ENCODE results near the gene NRP2.

The NRP2 gene

DNA sequence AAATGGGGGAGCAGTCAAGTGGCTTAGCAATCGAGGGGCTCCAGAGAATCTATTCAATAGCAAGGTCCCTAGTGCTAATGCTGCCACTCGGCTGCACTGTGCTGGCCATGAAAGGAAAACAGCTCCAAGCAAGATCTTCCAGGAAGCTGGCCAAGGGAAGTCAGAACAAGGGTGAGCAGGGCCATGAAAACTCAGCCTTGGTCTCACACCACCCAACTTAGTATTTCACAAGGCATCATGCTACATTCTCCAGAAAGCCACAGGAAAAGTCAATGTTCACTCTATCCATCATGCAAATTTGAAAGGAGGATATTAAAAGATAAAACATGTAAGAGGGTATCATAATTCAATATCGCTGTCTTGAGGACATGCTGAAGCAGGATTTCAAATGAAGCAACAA is 35.7 kb downstream of the NRP2 start:
- H3K4me3 ChIP-seq (ENCODE audit: low read length) = no peak overlapping the region
- TF ChIP-seq, protein P1, sequence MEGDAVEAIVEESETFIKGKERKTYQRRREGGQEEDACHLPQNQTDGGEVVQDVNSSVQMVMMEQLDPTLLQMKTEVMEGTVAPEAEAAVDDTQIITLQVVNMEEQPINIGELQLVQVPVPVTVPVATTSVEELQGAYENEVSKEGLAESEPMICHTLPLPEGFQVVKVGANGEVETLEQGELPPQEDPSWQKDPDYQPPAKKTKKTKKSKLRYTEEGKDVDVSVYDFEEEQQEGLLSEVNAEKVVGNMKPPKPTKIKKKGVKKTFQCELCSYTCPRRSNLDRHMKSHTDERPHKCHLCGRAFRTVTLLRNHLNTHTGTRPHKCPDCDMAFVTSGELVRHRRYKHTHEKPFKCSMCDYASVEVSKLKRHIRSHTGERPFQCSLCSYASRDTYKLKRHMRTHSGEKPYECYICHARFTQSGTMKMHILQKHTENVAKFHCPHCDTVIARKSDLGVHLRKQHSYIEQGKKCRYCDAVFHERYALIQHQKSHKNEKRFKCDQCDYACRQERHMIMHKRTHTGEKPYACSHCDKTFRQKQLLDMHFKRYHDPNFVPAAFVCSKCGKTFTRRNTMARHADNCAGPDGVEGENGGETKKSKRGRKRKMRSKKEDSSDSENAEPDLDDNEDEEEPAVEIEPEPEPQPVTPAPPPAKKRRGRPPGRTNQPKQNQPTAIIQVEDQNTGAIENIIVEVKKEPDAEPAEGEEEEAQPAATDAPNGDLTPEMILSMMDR (conservative IDR thresholded peaks at IDR 0.05; ENCODE audit: low read length) = no peak
- no peak for DNase-seq (ENCODE audit: low read depth)

DNA sequence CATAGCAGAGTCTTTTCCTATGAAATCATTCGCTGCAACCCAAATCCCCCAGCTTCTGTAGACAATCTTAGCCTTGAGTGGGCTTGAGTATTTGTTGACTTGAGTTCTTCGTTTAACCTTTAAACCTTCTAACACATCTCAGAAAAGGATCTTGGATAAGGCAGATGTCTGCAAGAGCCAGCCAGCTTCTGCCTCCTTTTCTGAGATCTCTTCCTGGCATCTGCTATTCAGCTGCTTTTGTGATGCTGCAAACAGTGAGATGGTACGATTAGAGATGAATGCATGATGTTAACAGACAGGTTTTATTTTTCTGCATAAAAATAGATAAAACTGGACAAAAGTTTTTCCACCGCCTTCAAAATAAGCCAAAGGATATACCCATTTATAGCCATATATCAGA is 37.5 kb downstream of the NRP2 start:
- no peak for DNase-seq (ENCODE audit: low read depth)
- no peak overlapping the region for H3K4me3 ChIP-seq (ENCODE audit: low read length)
- TF ChIP-seq, protein P1 (conservative IDR thresholded peaks at IDR 0.05; ENCODE audit: low read length) = no peak

DNA sequence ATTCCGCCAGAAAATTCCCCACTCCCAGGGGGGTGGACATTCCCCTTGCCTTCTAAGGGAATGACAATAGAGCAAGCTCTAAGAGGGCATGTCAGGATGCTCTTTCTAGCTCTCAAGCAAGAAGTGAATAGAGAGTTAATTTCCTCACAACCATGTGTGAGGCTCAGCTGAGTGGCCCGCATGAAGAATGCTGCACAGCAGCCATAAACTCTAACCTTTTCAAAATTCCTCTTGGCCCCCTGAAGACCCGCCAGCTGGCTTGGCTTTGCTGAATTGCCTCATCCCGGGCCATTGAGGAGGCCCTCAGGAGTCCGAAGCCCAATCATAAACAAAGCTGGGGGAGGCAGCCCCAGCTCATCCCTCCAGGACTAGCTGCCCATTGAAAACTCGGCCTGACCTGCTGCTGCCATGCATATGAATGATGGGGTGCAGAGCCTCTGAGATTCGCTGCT is 38.2 kb downstream of the NRP2 start:
- no peak for DNase-seq (ENCODE audit: low read depth)
- TF ChIP-seq, protein P1 (conservative IDR thresholded peaks at IDR 0.05; ENCODE audit: low read length) = no peak
- no peak overlapping the region for H3K4me3 ChIP-seq (ENCODE audit: low read length)

DNA sequence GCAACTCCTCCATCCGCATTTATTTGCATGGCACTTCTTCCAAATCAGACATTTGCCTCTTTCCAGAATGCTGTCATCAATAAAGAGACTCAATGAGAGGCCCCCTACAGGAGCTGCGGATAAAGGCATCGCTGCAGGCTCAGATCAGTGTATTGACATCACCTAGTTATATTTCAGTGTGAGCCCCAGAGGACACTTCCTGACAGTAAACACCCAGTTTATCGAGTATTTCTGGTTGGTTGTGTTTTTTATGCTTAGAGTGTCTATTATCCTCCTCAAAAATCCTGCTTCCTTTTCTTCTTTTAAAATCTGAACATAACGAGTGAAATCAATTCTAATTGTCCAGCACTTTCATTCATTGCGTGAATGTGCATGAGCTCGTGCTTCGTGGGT is 38.8 kb downstream of the NRP2 start:
- DNase-seq (ENCODE audit: low read depth) = no peak
- no peak overlapping the region for H3K4me3 ChIP-seq (ENCODE audit: low read length)
- TF ChIP-seq, protein P1 (conservative IDR thresholded peaks at IDR 0.05; ENCODE audit: low read length) = peak; percentile 39

DNA sequence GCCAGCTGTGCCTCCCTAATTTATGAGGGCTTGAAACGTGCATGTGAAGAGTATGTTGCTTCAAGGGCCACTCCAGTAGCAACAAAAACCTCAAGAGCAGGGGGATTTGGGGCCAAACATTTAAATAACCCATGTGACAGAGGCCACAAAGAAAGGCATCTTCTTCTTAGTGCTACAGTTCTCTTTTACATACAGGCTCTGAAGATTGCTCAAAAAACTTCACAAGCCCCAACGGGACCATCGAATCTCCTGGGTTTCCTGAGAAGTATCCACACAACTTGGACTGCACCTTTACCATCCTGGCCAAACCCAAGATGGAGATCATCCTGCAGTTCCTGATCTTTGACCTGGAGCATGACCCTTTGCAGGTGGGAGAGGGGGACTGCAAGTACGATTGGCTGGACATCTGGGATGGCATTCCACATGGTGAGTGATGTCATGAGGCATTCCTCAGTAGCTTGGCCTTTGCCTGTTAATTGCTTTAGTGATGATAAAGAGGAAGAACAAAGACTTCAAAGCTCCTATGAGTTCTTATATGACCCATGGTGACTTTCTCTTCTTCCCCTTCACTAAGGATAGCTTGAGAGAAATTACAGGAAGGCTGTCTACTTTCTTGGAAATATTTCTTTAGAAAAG is 40.1 kb downstream of the NRP2 start:
- H3K4me3 ChIP-seq (ENCODE audit: low read length) = no peak overlapping the region
- DNase-seq (ENCODE audit: low read depth) = no peak
- TF ChIP-seq, protein P1 (conservative IDR thresholded peaks at IDR 0.05; ENCODE audit: low read length) = no peak

DNA sequence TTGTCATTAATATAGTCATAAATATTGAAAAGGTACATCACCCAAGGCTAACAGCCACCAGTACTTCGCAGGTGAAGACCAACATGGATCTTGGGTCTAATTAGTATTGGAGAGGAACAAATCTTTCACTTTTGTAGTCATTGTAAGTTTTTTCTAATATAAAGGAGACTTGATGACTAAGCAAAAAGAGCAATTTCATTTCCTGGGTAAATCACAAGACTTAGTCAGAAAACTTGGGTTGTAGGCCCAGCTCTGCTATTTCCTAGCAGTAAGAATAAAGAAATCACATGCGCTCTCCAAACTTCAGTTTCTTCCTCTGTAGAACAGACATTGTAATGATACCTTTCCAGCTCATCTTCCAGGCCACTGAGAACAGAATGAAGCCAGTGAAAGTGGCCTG is 40.9 kb downstream of the NRP2 start:
- DNase-seq (ENCODE audit: low read depth) = no peak
- H3K4me3 ChIP-seq (ENCODE audit: low read length) = no peak overlapping the region
- TF ChIP-seq, protein P1 (conservative IDR thresholded peaks at IDR 0.05; ENCODE audit: low read length) = no peak

DNA sequence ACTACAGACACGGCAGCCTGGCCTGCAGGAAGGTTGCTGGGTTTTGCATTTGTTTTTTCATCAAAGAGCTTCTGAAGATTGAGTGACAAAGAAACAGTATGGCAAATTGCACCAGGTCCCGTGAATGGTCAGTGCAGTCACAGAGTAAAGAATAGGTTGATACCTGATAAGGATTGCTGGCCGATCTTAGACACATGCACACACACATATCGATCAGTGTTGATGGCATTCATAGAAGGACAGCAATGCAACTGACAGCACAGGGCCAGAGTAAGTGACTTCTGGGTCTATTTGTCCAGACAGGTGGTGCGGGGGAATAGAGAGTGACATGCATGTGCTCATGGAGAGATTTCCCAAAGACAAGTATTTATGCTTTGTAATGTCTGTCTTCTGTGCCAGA is 42.8 kb downstream of the NRP2 start:
- TF ChIP-seq, protein P1 (conservative IDR thresholded peaks at IDR 0.05; ENCODE audit: low read length) = no peak

More for the DNA sequence above, 42.8 kb downstream of the NRP2 start:
- H3K4me3 ChIP-seq (ENCODE audit: low read length) = no peak overlapping the region
- no peak for DNase-seq (ENCODE audit: low read depth)
